Measurements from ENCODE around the gene ORC2. TPM values are rescaled to one million over a fixed set of nuclear protein-coding genes. Genes with fewer than 3 reads are reported as not detected.

ORC2 gene
- total and polyA plus RNA-seq, 11 donors: 6.7 to 38.0 (median 23.2) TPM

DNA sequence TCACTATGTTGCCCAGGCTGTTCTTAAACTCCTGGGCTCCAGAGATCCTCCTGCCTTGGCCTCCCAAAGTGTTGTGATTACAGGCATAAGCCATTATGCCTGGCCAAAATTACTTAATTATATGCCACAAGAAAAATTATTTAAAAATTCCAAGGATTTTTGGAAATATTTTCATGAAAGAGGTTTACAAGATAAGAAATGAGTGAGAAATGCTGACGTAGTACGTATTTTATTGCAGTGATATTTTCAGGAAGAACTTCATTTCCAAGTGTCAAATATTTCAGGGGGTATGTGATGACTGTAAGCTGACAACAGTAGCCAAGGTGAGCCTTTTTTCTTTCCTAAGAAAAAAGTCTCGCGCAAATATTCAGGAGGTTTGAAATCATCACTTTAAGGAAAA lies 53.5 kb downstream of the ORC2 start:
- ATAC-seq (no peak), DNase-seq (no peak)
- Histone ChIP-seq H3K4me3 (no peak overlapping the region), H3K36me3 (peaks cover 0 to 89% (median 73%) of the 10 kb centered on the region in 9 donors), H3K4me1 (peaks cover 0 to 3% (median 0%) of the 10 kb centered on the region in 12 donors), H3K27ac (no peak overlapping the region), H3K9me3 (no peaks in the 10 kb centered on the region), H3K27me3 (no peaks in the 10 kb centered on the region)
- 92 to 97% (median 95%) methylated on average over 4 of the region's 4 CpGs for WGBS, 4 donors
- no peak for TF ChIP-seq POLR2A (IDR thresholded peaks at IDR 0.05)
- TF ChIP-seq, protein P1, sequence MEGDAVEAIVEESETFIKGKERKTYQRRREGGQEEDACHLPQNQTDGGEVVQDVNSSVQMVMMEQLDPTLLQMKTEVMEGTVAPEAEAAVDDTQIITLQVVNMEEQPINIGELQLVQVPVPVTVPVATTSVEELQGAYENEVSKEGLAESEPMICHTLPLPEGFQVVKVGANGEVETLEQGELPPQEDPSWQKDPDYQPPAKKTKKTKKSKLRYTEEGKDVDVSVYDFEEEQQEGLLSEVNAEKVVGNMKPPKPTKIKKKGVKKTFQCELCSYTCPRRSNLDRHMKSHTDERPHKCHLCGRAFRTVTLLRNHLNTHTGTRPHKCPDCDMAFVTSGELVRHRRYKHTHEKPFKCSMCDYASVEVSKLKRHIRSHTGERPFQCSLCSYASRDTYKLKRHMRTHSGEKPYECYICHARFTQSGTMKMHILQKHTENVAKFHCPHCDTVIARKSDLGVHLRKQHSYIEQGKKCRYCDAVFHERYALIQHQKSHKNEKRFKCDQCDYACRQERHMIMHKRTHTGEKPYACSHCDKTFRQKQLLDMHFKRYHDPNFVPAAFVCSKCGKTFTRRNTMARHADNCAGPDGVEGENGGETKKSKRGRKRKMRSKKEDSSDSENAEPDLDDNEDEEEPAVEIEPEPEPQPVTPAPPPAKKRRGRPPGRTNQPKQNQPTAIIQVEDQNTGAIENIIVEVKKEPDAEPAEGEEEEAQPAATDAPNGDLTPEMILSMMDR (IDR thresholded peaks at IDR 0.05): no peak
- intact Hi-C loops (cut with DNase I): loop anchor here in 6 of 10 donors (5.0 to 10.0 kb wide), 6 partner anchors 95 to 455 kb away; partner anchors contain the start of genes HYCC2 (in 1 of the 6) and NDUFB3 (in 1 of the 6)

DNA sequence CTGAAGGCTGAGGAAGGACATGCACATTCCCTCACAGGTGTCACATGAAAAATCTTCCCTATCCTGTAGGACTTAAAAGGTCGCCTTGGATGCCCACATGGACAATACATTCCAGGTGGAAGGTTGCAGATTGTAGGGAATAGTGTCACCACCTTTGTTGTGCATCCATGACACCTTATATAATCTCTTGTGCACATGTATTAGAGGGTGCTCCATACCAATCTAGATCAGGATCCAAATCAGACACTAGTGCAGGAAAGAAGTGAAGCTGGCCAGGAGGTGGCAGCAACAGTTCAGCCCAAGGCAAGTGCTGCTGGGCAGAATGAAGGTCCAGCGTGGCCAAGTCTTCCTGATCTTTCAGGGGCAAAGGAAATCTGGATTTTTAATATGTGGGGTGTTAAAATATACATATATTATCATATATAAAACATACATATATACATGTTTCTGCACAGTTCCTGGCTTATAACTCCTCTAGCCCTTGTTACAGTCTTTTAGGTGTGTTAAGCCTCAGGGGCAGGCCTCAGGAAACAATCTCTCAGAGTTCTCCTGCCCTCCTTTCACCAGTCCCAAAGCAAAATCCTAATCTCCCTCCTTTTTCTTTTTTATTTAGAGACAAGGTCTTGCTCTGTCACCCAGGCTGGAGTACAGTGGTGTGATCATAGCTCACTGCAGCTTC lies 57.7 kb downstream of the ORC2 start:
- ATAC-seq (peak; percentile 66 to 85 (median 77)), DNase-seq (peak; percentile 62 to 75 (median 70))
- WGBS, 4 donors: 37 to 53% (median 48%) methylated on average over 2 of the region's 2 CpGs
- Histone ChIP-seq H3K9me3 (no peaks in the 10 kb centered on the region), H3K4me3 (no peak overlapping the region), H3K27me3 (no peaks in the 10 kb centered on the region), H3K27ac (no peak overlapping the region), H3K4me1 (peaks cover 0 to 21% (median 2%) of the 10 kb centered on the region in 12 donors), H3K36me3 (peaks cover 0 to 82% (median 54%) of the 10 kb centered on the region in 9 donors)
- intact Hi-C loops (cut with DNase I): loop anchor here in 8 of 10 donors (2.0 to 10.0 kb wide), 9 partner anchors 159 to 459 kb away; partner anchors contain the start of genes HYCC2 (in 2 of the 8) and NDUFB3 (in 1 of the 8)
- TF ChIP-seq, protein P1 (IDR thresholded peaks at IDR 0.05): peak; percentile 49 to 80 (median 68)
- TF ChIP-seq POLR2A (IDR thresholded peaks at IDR 0.05): no peak

DNA sequence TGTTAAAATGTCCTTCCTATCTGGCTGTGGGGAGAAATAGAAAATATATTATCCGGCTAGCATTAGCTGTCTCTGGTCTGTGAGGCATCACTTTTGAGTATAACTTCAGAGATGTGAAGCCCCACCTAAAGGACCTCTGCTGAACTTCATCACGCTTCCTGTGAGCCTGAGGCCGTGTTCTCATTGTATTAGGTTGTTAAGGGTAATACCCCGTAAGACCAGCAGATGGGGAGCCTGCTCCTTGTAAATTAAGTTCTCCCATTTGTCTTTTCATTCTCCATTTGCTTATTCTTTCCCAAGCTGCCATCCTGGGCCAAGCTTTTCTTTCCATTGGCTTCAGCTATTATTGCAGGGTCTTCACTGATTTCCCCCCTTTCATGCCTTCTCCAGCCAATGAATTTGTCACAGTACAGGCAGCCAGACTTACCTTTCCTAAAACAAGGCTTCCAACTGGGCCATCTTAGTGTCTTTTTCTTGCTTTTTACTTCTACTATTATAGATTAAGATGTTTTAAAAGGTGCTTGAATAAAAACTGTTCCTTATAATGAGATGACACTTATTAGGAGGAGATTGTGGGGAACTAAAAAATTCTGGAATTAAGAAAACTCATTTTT lies 61.9 kb downstream of the ORC2 start:
- peaks cover 0 to 87% (median 61%) of the 10 kb centered on the region in 9 donors for H3K36me3 ChIP-seq
- ATAC-seq (peak; percentile 61 to 88 (median 84)), DNase-seq (peak in 3 of 5 donors; percentile 43 to 67 (median 56))
- TF ChIP-seq, protein P1 (IDR thresholded peaks at IDR 0.05): peak; percentile 61 to 82 (median 76)
- no peak for TF ChIP-seq POLR2A (IDR thresholded peaks at IDR 0.05)
- intact Hi-C loops (cut with DNase I): loop anchor here in 8 of 10 donors (2.0 to 10.0 kb wide), 8 partner anchors 163 to 463 kb away; partner anchors contain the start of genes HYCC2 (in 2 of the 8) and NDUFB3 (in 2 of the 8)
- no peaks in the 10 kb centered on the region for H3K27me3 ChIP-seq
- peaks cover 0 to 21% (median 2%) of the 10 kb centered on the region in 12 donors for H3K4me1 ChIP-seq
- H3K9me3 ChIP-seq: no peaks in the 10 kb centered on the region
- WGBS, 4 donors: 4 to 6% (median 4%) methylated on average over 4 of the region's 4 CpGs
- H3K27ac ChIP-seq: peak overlapping the region in 1 of 12 donors; percentile 9
- H3K4me3 ChIP-seq: no peak overlapping the region

DNA sequence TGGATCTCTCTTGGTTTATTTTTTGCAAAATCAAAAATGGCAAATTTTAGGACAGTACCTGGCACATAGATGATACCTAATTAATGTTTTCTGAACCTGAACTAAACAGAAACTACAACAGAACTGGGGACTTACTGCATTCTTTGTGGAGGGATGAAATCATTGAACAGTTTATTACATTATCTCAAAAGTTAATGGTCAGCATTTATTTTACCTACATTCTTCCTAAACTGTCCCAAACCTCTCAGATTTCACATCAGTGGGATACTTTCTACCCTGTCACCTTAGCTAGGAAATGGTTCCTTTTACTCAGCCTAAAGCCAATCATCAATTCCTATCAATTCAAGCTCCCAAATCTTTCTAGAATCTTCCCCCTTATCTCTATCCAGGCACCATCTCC lies 64.0 kb downstream of the ORC2 start:
- intact Hi-C loops (cut with DNase I): no loop called here
- TF ChIP-seq, protein P1 (IDR thresholded peaks at IDR 0.05): no peak
- no peak for TF ChIP-seq POLR2A (IDR thresholded peaks at IDR 0.05)
- H3K9me3 ChIP-seq: no peaks in the 10 kb centered on the region
- H3K4me3 ChIP-seq: no peak overlapping the region
- peaks cover 3 to 91% (median 78%) of the 10 kb centered on the region in 9 donors for H3K36me3 ChIP-seq
- H3K27ac ChIP-seq: no peak overlapping the region
- peaks cover 0 to 18% (median 2%) of the 10 kb centered on the region in 12 donors for H3K4me1 ChIP-seq
- no peaks in the 10 kb centered on the region for H3K27me3 ChIP-seq
- DNase-seq (no peak), ATAC-seq (no peak)

Data from heart left ventricle (tissue), 16 donors.